DMS79 (cell line): ENCODE data around the gene PPAN.

ENCODE experiments used
- DNase-seq: peaks from one replicate; lab custom pipeline; 2025; lab: John Stamatoyannopoulos, UW

Gene PPAN

DNA sequence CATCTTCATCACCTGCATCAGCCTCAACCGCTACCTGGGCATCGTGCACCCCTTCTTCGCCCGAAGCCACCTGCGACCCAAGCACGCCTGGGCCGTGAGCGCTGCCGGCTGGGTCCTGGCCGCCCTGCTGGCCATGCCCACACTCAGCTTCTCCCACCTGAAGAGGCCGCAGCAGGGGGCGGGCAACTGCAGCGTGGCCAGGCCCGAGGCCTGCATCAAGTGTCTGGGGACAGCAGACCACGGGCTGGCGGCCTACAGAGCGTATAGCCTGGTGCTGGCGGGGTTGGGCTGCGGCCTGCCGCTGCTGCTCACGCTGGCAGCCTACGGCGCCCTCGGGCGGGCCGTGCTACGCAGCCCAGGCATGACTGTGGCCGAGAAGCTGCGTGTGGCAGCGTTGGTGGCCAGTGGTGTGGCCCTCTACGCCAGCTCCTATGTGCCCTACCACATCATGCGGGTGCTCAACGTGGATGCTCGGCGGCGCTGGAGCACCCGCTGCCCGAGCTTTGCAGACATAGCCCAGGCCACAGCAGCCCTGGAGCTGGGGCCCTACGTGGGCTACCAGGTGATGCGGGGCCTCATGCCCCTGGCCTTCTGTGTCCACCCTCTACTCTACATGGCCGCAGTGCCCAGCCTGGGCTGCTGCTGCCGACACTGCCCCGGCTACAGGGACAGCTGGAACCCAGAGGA lies 7.9 kb downstream of the PPAN start:
- no peak for DNase-seq

DNA sequence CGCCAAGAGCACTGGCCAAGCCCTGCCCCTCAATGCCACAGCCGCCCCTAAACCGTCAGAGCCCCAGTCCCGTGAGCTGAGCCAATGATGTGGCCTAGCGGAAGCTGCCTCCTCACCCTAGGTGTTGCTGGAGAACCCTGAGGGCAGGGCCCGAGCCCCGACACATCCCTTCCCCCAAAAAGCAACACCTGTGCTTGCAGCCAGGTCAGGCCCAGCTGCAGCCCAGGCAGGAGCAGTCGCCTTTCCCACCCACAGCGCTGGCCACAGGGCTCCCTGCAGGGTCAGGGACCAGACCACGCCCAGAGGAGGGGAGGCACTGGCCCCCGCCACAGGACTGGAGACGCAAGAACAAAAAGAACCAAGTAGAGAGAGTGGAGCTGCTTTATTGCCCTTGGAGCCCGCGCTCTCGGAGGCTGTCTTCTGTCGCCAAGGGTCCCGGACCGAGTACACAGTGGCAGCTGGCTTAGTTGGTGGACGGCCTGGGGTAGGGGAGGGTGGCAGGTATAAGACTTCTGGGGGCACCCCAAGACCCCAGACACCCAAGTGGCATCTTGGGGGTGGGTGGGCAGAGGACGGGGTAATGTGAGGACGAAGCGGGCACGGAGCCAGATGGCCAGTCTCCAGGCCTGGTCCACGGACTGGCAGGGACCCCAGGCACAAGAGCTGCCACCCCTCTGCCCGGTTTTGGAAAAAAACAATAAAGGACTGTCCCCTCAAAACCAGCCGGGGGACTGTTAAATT lies 8.7 kb downstream of the PPAN start:
- no peak for DNase-seq

DNA sequence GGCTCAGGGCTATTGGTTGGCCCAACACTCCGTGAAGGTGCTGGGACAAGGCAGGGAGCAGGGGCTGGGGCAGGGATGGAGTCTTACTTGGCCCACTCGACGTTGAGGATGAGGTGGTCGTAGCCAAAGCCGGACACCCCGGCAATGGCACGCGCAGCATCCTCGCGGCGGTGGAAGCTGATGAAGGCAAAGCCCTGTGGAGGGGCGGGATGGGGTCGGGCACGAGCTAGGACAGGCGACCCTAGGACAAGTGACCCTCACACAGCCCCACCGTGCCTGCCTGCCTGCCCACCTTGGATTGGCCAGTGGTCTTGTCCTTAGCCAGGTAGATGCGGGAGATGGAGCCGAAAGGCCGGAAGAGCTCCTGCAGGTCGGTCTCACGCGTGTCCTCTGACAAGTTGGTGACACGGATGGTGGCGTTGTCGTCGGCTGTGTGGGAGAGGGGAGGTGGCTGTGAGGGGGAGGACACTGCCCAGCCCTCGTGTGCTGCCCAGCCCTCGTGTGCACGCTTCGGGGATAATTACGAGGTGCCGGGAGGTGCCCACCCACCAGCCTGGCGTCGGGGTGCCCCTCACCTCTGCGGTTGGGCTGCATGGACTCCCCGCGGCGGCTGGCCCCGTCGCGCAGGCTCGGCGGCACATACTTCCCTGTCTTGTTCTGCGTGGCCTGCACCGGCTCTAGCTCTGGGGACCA lies 9.4 kb downstream of the PPAN start:
- no peak for DNase-seq

DNA sequence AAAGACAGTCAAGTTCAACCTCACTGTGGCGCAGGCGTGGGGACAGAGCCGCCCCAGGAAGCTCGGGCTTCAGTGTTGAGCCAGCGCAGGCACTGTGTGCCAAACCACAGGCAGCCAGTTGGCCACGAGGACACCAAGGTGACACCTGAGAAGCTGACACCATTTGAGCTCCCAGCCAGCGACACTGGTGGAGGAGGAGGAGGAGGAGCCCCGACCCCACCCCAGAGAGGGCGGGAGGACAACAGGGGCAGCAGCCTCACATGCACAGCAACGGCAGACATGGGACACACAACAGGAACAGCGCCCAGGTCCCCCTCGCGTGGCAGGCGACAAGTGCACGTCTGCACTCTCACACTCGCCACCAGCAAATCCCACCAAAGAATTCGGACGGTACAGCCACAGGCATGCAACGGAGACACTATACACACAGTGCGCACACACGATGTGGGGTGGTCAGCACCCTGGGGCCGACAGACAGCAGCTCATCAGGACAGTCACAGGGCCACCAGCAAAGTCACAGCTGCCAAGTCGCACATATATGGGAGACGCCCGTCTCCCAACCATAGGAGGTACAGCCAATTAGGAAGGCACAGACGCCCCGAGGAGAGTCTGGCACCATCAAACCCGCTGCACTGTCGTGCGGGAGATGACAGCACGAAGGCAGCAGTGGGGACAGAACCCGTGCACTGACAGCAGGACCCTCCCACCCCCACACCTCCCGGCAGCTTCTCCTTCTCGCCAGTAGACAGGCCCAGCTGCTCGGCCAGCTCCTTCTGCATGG lies 10.1 kb downstream of the PPAN start:
- DNase-seq, result no peak

DNA sequence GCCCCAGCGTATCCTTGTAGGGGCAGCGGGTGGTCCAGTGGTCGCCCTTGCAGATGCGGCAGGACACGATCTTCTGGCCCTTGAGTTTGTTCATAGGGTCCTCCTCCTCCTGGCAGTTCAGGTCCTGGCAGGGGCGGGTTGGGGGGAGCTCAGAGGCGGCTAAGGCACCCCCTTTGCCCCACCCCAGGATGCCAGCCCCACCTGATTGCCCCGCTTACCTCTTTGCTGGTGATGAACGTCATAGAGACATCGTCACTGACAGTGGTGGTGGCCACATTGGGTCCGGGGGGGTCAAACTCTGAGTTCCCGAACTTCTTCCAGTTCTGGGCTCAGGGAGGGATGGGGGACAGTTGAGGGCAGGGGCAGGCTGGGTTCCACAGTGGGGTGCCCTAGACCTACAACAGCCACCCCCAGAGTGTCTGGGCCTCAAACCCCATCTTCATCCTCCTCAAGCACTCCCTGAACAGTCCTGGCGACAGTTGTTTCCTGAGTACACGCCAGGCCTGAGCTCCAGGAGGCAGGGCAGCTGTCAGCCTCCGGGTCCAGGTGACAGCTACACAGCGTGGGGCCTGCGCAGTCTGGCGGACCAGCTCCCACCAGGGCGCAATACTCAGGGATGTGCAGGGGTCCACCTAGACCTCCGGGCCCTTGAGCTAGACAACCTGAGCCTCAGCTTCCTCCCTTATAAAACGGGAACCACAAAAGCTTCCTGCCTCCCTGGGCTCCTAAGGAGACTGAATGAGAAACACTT lies 10.9 kb downstream of the PPAN start:
- no peak for DNase-seq

DNA sequence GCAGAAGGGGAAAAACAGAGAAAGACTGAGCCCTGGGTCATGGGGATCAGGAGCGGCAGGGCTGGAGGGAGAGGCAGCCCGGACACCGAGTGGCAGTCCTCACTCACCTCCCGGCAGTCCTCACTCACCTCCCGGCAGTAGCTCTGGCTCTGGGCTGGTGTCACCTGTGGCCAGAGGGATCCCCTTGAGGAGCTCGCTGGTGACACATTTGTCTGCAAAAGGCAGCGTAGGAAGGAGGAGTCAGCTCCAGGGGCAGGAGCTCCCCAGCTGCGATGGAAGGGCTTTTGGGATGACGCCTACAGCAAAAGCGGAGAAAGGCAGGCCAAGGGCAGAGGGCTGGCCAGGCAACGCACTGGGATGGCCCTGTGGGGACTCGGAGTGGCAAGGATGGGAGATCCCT lies 12.8 kb downstream of the PPAN start:
- DNase-seq, result no peak

DNA sequence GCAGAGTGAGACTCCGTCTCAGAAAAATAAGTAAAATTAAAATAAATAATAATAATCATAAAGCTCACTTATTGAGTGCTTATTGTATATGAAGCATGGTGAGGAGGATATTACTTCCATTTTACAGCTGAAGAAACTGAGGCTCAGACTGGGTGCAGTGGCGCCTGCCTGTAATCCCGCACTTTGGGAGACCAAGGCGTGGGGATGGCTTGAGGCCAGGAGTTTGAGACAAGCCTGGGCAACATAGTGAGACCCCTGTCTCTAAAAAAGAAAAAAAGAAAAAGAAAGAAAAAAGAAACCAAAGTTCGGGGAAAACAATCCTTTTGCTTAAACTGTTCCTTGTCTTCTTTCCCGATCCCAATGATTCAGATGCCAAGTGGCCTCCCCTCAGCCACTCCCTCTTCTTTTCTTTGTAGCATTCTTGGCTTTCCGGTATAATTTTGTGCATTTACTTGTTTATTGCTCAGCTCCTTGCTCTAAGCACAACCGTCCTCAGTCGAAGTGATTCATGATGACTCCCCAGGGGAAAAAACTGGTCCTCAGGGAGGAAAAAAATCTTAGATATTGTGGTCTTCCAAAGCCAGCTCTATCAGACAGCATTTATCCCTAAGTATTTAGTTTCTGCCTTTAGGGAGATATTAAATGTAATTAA lies 14.5 kb downstream of the PPAN start:
- no peak for DNase-seq

DNA sequence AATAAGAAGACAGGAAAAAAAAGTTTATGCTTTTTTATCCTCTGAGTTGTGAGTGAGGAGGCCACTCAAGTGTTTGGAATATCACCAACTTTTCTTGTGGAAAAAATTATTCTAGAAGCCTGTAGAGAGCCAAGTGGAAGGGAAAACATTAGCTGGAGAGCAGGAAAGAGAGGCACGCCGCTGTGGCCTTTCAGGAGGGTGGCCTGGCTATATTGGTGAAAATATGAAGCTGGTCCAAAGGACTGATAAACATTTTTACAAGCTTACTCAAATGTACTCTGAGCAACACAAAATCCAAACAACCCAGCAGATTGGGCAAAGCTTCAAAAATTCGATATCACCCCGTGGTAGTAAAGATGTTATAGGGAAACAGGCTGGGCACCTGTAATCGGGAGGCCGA lies 15.9 kb downstream of the PPAN start:
- no peak for DNase-seq

DNA sequence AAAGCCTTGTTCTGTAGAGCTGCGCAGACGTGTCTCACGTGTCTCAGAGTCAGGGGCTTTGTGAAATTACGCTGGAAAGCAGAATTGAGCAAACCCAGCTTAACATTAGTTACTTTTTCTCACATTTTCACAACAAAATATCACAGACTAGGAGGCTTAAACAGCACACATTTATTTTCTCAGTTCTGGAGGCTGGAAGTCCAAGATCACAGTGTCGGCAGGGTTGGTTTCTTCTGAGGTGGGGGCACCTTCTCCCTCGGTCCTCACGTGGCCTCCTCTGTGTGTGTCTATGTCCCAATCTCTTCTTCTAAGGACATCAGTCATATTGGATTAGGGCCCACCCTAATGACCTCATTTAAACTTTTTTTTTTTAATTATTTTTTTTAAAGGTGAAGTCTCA lies 18.3 kb downstream of the PPAN start:
- DNase-seq, result no peak

DNA sequence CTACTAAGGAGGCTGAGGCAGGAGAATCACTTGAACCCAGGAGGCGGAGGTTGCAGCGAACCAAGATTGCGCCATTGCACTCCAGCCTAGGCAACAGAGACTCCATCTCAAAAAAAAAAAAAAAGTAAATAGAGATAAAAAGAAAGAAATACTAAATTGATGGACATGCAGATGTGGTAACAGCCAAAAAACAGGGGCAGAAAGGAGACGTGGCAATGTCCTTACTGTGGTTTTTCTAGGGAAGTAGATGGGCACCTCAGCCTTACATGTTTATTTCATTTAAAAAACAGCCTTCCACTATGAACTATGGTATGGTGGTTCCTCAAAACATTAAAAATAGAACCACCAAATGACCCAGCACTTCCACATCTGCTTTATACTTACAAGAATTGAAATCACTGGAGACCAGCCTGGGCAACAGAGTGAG lies 20.1 kb downstream of the PPAN start:
- no peak for DNase-seq

DNA sequence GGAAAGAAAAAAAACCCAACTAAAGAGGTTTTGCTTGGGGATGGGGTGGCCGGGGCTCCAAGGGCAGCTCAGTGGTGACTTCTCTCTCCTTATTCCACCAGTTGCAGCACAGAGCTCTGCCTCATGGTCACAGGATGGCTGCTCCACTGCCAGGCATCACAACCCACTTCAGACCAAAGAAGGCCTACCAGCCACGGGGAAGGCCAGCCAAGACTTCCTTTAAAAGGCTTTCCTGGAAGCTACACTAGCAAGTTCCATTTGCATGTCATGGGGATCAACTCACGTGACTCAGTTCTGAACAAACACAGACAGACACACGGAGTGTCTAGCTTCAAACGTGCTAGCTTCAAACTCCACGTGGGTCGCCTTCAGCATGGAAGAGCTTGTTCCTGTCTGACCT lies 26.7 kb downstream of the PPAN start:
- no peak for DNase-seq

DNA sequence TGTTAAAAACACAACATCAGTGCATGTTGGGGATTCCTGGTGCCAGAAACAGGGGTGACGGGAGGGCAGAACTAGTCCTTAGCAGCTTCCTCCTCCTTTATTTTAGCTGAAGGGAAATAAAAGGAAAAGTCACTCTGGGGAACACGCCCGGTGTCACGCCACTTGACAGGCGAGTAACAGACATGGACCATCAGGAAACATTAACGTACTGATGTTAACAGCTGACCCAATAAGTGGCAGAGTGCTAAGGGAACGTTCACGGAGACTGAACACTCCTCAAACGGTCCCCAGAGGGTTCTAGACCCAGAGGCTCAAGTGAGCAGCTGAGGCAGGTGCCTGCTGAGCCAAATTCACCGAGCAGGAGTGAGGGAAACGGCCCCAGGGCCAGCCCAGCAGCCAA lies 27.4 kb downstream of the PPAN start:
- peak; percentile 75 for DNase-seq

DNA sequence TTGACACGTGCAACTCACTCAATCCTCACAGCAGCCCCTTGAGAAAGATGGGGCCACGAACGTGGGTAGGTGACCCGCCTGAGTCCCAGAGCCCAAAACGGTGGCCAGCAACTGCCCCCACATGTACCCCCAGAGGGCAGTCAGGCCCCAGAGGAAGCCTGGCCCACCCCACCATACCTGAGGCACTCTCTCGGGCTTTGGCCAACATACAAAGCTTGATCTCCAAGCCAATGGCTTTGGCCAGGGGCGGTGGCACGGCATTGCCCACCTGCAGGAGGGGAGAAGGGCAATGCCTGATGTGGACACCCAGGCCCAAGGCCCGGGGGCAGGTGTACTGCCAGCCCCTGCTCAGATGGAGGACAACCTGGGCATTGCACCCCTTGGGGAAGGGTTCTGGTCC lies 27.9 kb downstream of the PPAN start:
- DNase-seq, result no peak

DNA sequence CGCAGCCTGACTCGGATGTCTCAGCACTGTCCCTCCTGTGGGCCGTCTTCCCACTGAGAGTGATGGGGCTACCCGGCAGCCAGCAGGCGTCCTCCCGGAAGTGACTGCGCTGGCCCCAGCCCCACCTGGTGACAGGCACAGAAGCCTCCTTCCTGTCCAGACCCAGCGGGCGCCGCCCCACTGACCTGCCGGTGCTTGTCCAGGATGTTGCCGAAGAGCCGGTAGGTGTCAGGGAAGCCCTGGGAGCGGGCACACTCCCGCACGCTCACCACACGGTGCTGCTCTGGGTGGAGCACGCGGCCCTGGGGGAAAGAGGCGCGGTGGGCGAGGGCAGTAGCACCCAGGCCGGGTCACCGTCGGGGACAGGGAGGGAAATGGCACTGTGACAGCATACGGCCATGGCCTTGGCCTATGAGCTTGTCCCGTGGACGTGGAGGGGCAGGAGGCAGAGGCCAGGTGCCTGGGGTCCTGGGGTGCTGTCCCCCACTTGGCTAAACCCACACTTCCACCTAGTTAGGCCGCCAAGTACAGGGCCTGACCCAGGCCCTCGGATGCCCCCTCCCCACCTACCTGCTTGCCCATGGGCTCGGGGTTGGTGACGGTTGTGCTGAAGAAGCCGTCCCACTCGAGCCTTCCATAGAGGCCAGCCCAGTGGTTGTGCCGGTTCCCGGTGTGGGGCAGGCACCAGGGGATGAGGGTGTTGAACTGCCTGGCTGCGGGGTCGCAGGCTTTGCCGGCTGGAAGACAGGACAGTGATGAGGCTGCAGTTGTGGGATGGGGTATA lies 29.6 kb downstream of the PPAN start:
- DNase-seq, result no peak

DNA sequence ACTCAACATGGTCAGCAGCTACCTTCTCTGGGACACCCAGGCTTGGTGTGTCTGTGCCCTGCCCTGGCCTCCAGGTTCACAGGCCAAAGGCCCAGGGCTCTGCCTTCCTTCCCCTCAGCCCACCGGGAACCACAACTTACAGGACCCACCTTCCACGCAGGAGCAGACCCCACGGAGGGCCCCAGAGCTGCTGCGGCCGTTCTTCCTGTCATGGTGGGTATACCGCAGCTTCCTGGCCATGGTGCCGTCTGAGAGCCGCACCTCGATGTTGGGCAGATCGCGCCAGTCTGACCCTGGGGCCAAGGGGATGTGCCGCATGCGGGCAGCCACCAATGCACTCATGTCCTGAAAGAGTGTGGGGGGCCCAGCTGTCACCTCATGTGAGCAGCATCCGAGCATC lies 30.8 kb downstream of the PPAN start:
- DNase-seq, result no peak

DNA sequence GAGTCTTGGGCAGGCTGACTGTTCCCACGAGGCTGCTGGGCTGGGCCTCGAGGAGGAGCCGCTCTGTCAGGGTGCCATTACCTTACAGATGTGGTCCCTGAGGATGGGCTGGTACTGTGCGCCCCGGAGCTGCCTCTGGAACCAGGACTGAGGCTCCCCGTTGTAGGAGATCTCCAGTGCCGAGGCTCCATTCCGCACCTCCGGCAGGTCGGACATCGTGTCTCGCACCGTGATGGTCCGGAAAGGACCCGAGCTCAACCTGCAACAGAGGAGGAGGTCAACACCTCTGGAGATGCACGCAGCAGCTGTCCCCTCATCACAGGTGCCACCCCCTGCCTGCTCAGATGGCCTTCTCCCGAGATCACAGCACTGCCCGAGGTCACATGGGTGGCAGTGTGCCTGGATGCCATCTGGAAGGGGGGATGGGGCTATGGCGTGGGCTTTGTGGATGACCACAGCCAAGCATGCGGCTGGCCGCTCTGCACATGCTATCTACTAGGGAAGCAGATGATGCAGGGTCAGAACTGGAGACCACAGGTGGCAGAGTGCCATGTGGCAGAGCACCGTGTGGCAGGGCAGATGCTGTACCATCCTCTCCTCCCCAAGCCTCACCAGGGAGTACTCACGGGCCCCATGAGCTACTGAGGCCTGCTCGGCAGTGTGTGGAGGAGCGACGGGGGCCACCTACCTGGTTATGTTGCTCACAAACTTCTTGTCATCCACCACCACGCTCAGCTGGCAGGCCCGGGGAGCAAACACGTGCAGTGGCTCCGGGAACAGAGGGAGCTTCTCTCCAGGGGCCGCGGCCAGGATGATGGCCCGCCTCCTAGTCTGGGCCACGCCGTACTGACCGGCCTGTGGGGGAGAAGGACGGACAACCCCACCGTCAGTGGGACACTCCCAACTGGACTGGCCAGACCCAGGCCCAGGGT lies 31.9 kb downstream of the PPAN start:
- DNase-seq, result no peak

DNA sequence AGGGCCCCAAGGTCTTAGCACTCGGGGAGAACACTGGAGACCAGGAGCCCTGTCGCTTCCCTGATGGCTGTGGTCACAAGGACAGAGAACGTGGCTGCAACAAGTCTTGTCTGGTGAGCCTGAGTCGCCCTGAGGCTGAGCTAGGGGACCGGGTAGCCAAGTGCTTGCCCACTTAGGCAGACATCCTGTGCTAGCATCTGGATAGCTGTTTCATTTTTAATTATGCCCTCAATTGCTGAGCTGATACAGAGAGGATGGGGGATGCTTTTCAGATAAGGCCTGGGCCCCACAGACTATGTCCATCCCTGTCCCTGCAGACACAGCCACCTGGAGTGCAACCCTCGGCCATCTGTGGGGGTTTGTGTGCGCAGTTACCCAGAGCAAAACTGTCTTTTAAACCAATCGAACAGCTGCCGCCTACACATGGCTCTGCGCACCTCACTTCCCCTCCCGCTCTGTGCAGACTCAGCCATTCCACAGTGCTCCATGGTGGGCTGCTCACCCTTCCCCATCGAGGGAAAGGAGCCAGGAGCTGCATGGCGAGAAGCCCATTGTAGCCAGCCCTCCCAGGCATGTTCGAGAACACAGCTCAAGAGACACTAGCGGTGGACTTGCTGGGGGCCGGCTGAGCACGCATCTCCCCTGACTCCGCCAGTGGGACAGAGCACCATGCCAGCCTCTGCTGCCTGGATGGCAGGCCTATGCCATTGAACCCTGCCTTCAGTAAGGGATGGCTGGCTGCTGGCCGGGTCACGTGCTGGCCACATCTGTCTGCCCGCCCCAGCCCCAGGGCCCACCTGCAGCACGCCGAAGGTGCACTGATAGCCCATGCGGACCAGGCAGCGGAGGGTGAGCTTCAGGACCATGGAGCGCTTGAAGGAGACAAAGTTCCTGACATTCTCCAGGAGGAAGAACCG lies 33.0 kb downstream of the PPAN start:
- no peak for DNase-seq

DNA sequence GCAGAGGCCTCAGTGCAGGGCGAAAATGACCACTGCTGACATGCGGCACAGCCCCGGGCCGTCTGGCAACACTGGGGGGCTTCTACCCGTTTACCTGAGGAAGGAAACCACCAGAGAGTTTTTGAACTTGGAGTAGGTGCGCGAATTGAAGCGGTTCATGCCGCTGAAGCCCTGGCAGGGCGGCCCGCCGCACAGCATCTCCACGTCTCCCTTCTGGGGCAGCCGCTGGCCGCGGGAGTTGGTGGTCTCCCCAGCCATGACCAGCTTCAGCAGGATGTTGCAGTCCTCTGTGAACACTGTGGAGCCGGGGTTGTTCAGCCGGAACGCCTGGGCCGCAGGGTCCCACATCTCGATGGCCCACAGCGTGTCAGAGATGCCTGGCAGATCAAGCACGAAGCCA lies 33.8 kb downstream of the PPAN start:
- no peak for DNase-seq
